ENCODE results near the gene EDAR.

EDAR gene

DNA sequence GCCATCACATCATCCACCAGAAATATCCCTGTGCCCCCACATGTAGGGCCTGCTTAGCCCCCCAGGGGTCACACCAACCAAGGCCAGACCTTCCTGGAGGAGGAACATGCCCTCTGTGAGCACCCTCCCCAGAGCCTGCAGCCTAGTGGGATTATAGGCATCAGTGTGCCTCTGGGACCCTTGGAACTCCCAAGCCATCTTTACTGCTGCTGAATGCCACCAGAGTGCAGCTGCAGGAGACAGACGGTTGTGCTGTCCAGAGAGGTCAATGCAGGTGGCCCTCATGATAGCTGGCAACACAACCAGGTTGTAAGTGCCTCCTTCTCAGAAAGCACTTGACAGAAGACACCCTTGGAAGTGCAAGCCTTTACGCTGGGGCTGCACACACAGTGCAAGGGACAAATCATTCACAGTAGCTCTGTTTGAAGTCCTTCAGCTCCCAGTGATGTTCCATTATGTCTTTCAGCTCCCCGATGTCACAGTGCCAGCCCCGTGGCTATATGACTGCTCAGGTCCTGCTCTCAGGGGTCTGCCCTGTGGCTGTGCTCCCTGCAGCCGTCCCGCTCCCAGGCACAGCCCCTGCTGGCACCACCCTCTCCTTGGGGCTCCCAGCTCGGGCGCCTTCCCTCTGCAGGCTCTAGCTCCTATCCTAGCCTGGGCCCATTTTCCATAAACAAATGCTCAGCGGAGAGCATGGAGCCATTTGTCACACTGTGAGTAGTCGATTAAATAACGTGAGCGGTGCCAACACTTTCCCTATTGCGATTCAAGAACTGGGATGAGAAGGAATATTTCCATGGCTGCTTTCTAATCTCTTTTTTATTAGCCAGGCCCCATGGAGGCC, 65.1 kb downstream of the EDAR start:
- no peak for DNase-seq

DNA sequence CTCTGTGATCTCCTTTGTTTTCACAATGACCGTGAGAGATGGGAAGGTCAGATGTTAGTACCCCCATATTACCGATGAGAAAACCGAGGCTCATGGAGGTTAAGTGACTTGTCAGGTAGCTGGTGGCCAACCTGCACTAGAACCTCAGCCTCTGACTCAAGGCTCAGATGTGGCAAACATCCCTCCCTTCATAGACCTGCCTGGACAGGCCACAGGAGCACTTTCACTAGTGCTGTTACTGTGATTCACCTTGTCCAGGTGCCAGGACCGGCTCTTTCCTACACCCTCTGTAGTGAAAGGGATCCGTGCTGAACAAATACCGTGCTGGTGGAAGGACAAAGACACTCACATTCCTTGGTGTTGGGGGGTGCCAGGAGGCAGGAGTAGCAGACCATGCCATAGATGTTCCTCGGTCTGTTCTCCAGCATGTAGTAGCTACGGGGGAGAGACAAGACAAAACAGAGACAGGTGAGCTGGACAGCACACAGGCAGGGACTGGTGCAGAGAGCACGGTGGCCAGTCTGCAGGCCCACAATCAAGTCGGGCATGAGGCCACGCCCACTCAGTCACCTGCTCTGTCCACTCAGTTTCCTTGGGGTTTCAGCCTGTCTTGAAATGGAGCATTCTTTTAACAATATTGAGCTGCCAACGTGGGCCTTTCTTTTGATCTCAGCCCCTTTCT, 65.9 kb downstream of the EDAR start:
- DNase-seq: peak; percentile 28

DNA sequence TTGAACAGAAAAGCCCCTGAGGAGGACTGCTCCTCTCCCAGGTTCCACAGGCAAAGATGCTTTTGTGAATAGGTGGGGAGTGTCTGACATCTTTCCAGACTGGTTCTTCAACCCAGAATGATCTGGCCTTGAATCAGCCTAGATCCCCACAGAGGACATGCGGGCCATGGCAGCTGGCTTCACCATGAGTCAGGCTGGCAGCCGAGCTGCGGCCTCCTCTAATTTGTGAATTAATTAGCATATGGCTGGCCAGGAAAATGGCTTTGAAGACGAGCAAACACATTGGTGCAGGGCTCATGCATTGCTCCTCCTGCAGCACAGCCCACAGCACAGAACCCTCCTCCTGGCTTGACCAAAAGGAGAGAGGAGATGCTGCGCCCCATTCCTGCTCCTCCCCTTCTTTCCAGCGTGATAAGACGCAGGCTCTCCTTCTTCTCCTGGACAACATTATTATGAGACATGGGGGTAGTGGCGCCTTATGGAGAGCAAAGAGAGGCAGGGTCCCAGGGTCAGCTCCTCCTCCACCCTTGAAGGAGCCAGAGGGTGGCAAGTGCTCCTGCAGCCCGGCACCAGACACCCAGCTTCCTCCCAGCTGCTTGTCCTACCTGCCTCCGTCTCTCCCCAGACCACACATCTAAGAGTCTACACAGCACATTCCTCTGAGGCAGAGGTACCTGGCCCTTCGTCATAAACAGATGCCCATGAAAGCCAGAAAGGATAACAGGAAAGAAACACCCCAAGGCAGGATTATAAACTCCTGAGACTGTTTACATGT, 66.7 kb downstream of the EDAR start:
- DNase-seq: peak; percentile 33

DNA sequence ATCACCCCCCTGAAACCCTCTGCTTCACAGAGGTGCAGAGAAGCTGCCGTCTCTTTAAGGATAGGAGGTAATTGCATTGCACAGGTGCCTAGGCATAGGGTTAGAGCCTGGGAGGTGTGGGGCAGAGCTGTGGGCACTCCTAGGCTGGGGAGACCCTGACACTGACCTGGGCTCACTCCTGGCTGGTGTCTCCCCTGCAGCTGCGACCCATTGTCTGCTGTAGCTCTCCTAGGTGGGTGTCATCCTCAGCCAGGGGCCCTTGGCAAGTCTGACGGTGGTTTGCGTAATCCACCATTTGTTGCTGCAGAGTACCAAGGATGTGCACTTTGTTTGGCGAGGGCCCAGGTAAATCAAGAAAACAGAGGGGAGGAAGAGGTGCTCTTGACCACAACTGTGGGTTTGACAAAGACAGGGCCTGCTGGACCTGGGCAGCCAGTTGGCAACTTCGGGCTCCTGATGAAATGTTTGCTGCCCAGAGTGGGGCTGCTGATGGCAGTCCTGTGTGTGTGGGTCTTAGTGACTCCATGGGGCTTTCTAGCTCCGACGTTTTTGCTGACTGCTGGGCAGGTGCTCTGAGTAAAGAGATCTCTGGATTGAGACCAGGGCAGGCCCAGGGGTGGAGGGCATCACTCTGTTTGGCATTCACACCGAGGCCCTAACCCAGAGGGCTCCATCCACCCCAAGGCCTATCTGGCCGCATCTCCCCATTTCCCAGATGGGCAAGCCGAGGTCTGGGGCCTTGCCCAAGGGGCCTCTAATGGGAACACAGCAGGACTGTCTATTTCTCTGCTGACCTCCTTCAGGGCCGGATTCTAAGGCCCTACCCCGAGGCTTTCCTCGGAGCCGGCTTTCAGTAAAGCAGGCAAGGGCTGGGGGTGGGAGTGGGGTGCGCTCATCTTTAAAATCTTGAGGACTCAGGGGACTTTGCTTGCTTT, 67.7 kb downstream of the EDAR start:
- DNase-seq: no peak

DNA sequence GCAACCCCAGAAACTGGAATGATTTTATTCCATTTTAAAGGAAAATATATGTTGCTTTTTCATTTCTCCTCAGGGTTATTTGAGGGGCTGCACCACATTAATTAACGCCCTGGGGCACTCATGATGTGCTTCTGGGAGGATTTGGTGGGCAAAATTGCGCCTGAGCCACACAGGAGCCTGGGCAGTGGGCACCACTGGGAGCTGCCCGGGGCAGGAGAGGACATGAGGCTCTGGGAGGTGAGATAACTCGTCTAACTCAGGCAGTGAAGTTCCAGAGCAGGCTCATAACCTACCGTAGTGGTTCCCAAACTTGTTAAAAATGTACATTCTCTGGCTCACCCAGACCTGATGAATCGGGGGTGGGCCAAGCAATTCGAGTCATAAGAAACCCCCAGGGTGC, 68.3 kb downstream of the EDAR start:
- DNase-seq: no peak

DNA sequence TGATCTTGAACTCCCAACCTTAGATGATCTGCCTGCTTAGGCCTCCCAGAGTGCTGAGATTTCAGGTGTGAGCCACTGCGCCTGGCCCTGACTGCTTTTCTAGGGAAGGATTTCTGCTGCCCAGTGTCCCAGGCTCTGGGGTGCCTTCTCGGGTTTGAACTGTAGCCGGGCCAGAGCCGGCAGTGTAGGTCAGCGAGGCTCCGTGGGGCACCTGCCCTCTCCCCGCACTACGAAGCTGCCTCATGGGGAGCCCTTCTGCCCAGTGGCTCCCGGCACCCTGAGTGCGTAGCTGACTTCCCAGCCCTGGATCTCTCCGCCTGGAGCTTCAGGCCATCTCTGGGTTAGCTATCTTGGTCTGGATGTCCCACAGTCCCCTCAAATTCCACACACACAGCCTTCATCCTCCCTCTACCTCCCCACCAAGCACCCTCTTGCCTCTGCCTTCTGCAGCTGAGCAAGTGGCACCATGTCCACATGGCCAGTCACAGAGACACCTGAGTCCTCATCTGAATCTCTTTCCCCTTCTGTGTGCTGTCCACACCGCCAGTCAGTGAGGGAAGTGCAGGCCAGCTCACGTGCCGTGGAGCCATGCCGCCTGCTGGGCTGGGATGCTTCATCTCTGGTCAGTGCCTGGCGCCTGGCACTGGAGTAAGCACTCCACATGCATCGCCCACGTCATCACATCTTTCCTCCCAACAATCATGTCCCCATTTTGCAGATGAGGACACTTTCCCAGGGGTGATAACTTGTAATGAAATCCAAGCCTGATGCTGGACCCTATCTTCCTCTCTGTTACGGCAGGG, 69.2 kb downstream of the EDAR start:
- no peak for DNase-seq

DNA sequence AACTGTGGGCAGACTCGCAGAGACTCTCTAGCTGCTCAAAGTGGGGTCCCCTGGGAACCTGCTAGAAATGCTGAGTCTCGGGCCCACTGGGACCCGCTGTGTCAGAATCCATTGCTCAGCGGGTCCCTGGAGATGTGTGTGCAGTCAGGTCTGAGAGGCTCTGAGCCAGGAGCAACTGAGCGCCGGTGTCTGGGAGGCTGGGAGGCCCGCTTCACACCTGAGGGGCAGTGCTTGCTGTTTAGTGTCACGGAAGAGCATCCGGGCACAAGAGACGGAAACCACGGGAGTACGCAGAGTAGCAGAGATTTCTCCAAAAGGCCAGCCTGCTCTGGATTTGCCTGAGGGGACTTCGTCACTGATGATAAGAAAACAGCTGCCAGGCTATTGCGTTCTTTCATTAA, 70.1 kb downstream of the EDAR start:
- DNase-seq: no peak

DNA sequence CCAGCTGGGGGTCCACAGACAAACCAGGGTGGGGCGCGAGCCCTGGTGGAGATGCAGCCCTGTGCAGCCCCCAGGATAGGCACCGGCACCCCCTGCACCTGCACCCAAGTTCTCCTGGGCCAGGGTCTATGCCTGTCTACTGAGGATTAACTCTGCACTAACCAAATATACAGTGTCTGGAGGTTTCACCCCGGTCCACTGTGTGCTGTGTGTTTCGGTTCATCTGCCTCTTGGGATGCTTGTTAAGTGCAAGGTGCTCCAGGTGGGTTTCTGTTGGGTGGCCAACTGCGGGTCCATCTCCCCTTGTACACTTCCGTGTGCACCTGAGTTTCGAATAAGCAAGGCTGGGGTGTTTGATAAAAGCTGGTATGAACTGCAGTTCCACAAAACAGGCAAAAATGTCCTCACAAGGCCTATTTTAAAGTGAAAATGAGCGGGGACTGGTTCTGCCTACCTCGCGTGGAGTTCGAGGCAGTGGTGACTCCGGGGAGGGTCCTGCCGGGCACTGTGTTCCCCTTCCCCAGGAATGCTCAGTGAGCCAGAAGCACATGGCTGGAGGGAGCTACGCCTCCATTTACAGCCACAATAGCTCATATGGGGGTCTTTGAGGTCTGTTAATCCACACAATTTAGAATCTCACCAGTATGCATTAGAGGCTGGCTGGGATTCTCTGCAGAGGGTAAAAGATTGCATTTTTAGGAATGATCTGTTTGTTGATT, 70.7 kb downstream of the EDAR start:
- DNase-seq: no peak

DNA sequence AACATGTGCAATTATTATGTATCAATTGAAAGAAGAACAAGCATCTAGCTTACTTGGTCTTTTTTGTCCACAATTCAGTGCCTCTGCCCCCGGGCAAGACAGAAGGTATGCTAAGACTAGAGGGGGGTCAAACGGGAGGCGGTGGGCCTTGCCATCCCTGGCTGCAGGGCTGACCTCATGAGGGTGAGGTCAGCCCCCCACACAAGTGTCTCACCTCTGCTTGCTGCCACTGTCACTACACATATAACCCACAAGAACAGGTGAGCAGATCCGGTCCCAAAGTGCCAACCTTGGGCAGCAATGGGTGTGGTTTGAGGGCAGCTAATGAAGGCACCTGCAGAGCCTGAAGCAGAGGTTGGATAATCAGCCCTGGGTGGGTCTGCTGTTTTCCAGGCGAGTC, 71.5 kb downstream of the EDAR start:
- peak; percentile 17 for DNase-seq

DNA sequence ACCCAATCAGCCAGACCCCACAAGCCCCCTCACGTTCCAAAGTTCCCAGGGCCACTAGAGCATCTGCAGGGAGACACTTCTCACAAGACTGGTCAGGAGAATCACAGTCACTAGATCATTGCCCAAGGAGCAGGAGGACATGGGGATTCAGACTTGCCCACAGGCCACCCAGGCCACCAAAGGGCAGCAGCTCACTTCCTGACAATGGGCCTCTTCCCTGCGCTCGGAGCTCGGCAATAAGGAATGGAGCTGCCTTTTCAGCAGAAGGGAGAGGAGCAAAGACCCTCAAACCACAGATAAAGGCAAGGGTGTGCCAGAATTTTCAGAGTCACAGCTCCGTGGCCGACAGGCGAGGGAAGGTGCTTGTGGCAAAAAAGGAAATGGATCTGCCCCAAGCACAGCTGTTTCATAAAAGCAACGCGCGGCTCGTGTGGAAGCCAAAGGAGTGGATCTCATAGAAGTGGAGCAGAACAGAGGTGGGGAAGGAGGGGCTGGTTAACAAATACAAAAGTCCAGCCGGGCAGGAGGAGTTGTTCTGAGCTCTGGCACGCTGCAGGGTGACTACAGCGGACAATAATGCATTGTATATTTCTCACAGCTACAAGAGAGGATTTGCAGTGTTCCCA, 72.1 kb downstream of the EDAR start:
- DNase-seq: peak; percentile 49

DNA sequence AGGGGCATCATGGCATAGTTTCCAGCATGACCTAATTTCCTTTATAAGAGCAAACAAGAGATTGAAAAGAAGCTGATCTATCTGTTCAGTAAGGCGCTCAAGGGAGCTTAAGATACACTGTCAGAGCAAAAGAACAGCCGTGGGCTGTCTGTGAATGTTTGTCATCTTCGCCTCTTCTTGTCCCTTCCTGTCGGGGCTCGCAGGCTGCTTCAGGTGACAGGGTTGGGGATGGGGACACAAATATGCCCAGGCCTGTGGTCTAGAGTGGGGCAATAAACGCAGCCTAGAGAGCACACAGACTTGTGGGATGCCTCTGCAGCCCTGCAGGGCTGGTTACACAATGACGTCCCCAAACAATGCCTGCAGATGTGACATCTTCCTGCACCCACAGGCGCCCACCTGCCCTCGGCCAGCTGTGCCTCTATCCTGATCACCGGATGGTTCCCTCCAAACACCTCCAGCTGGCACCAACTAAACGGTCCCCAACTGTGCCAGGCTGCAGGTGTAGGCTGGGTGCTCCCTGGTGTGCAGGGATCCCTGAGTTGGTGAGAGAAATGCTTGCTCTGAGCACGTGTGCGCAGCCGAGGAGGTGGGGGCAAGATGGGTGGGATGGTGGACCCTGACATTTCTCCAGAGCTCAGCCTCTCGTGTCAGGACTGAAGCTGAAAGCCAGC, 72.8 kb downstream of the EDAR start:
- DNase-seq: peak; percentile 80

DNA sequence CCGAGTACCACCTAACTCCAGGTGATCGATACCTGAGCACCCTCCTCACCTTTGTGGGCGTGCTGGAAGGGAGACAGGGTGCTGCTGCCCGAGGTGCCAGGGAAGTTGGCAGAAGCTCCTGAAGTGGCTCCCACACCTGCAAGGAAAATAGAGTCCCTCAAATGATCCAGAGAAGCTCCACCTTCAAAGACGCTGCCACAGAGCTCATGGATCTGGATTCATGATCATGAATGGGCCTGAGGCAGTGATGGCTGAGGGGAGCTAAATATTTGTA, 76.5 kb downstream of the EDAR start:
- DNase-seq: no peak

DNA sequence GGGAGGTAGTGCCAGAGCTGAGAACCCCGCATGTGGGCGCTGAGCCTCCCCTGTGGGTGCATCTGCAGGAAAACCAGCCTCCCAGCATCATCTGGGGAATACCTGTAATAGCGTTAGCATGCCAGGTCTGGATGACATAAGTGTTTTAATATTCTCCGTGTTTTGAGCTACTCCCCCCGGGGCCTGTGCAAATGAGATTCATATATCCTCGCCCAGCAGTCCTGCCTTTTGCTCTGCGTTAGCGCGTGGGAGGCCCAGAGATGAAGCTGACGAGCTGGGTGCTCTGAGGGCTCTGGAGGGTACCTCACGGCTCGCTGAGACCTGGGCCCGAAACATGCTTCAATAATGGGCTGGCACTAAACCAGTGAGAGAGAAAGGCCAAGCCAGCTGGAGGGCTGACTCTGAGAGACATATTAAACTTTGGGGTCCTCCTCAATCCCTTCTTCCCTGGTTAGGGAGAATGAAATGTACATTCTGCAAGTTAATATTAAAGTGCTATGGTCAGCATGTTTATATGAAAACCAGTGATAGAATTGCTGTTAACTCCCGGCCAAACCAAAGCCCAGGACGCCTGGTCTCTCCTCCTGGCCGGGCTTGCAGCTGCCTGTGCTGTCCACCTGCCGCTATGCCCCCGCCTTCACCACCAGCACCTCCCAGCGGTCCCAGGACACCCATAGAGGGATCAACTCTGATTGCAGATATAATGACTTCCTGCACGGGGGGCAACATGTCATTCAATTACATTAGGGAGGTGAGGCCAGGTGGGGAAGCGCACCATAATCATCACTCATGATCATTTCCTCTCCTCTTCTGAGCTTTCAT, 77.0 kb downstream of the EDAR start:
- peak; percentile 37 for DNase-seq

DNA sequence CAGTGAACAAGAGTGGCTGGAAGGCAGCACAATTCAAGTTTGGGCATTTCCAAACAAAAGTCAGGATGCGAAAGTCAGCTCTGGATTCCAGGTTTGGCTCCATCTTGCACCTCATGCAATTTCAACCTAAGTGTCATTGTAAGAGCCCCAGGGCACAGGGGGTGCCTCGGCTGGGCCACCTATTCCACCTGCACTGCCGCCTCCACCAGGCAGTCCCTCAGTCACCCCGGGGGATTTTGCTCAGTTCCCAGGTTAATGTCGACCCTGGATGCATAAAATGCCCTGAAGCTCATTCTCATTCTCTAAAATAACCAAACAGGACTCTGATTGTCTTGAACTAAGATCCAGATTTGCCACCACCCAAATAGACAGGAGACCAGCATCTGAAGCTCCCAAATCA, 77.6 kb downstream of the EDAR start:
- DNase-seq: no peak

DNA sequence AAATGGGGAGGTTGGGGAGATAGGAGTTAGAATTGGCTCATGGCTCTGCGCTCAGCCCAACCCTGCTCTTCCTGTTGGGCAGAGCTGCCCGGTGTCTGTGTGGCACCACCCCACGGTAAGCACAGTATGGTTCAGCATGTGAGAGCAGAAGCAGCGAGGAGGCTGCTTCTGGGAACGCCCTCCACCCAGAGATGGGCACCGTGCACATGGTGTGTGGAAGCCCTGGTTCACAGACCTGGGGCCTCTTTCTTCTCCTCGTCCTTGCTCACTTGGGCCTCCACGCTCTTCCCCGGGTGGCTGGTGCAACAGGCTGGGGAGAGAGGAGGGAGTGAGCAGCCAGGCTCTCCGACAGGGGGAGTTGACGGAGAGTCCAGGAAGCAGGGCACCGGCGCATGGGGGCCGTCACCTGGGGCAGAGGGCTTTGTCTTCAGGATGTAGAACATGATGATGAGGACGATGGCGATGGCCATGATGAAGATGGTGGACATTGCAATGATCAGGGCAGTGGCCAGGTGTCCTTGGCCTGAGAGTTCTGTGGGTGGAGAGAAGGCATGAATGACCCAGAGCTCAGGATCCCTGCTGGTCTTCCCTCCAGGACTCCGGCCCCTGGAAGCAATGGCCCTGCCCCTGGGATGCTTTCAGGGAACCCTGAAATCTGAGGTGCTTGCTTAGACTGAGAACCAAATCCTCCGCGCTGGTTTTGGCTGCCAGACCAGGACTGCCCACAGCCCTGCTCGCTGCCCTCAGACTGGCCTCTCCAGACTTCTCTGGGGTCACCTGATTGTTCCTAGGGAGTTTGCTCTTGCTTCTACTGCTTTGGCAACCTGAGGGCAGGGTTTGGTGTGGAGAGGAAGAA, 78.3 kb downstream of the EDAR start:
- DNase-seq: no peak

DNA sequence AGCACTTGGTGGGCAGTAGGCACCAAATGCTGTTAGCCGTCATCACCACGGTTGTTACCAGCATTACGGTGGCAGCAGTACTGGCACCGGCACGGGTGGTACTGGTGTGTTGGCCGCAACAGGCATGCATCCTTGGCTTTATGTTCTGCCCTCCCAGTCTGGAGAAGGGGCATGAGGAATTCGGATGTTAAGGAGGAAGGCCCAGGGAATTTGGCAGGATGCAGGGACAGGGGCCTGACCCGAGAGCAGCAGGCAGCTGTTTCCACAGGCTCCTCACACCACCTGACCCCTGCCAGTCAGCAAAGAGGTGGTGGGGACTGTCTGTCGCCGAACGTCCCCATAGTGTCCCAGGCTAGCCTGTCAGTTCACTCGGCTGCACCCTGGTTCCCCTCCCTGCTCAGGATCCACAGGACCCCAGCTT, 79.0 kb downstream of the EDAR start:
- DNase-seq: no peak

DNA sequence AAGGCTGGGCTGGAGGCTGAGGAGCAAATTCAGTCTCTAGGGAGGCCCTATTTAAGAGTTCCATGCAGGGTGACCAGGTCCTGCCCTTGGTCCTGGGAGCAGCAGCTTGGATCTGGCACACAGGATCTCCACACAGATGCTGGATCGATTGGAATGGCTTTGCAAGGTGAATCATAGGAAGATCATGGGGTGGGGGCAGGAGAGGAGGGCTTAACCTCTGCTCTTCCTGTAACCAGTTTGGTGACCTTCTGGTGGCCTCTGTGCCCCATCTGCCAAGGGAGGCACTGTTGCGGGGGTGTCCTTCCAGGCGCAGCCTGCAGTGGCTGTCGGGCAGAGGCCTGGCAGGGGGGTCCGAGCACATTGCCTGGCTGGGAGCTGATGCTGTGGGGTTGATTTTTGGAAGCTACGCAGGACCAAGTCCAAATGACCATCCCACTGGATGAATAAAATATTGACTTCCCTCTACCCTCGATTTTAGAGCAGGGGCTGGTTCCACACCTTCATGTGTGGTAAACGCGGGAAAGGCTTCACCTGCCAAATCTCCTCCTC, 79.7 kb downstream of the EDAR start:
- no peak for DNase-seq

DNA sequence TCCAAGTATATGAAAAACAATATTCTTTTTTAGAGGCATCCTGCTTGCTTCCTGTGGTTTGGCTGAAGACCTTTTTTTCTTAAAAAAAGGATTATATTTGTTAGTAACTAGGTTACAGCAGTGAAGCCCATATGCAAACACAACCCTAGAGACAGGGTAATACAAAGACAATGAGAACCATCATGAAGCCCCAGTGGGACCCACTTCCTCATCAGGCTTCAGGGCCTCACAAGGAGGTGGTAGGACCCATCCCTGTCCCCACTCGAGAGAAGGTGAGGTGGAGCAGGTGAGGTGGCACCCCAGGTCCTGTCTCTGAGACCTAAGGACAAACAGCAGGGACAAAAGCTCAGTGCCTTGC, 80.3 kb downstream of the EDAR start:
- DNase-seq: peak; percentile 19

Measured in NCI-H69 (cell line).